Measurements from ENCODE around the gene LRRN2.

LRRN2 gene

DNA sequence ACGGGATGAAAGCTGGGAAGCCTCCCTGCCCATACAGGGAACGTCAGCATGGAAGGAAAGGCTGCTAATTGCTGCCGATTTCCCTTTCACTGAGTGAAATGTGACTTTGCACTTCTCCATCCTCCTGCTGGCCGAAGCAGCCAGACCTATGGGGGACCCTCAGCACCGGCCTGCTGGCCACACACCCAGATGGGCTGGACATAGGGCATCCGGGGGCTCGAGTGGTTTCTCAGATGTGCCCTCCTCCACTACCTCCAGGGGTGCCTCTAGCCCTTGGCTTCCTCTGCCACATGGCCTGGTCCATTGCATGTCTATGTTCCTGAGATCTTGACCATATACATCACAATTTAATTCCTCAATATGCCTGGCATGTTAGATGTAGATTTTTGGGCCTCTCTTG is 79.7 kb downstream of the LRRN2 start:
- no peak for DNase-seq (ENCODE audit: low read depth)
- TF ChIP-seq, protein P1, sequence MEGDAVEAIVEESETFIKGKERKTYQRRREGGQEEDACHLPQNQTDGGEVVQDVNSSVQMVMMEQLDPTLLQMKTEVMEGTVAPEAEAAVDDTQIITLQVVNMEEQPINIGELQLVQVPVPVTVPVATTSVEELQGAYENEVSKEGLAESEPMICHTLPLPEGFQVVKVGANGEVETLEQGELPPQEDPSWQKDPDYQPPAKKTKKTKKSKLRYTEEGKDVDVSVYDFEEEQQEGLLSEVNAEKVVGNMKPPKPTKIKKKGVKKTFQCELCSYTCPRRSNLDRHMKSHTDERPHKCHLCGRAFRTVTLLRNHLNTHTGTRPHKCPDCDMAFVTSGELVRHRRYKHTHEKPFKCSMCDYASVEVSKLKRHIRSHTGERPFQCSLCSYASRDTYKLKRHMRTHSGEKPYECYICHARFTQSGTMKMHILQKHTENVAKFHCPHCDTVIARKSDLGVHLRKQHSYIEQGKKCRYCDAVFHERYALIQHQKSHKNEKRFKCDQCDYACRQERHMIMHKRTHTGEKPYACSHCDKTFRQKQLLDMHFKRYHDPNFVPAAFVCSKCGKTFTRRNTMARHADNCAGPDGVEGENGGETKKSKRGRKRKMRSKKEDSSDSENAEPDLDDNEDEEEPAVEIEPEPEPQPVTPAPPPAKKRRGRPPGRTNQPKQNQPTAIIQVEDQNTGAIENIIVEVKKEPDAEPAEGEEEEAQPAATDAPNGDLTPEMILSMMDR (IDR thresholded peaks at IDR 0.05; ENCODE audit: low read length, missing control alignments) = no peak
- no peak overlapping the region for H3K4me3 ChIP-seq (replicated peaks; ENCODE audit: low read depth, low read length)

- TF ChIP-seq, protein P1 (IDR thresholded peaks at IDR 0.05; ENCODE audit: low read length, missing control alignments) = no peak
- DNase-seq (ENCODE audit: low read depth) = no peak
- H3K4me3 ChIP-seq (replicated peaks; ENCODE audit: low read depth, low read length) = no peak overlapping the region
These were observed 82.5 kb downstream of the LRRN2 start for GRCh38 chr1:204602871-204603542.

- DNase-seq (ENCODE audit: low read depth) = no peak
- TF ChIP-seq, protein P1 (IDR thresholded peaks at IDR 0.05; ENCODE audit: low read length, missing control alignments) = no peak
- H3K4me3 ChIP-seq (replicated peaks; ENCODE audit: low read depth, low read length) = no peak overlapping the region
These were observed 83.4 kb downstream of the LRRN2 start for GRCh38 chr1:204602111-204602579.

GRCh38 chr1:204600968-204601367 is 84.6 kb downstream of the LRRN2 start:
- TF ChIP-seq, protein P1 (IDR thresholded peaks at IDR 0.05; ENCODE audit: low read length, missing control alignments) = peak; percentile 13
- DNase-seq (ENCODE audit: low read depth) = no peak
- no peak overlapping the region for H3K4me3 ChIP-seq (replicated peaks; ENCODE audit: low read depth, low read length)

DNA sequence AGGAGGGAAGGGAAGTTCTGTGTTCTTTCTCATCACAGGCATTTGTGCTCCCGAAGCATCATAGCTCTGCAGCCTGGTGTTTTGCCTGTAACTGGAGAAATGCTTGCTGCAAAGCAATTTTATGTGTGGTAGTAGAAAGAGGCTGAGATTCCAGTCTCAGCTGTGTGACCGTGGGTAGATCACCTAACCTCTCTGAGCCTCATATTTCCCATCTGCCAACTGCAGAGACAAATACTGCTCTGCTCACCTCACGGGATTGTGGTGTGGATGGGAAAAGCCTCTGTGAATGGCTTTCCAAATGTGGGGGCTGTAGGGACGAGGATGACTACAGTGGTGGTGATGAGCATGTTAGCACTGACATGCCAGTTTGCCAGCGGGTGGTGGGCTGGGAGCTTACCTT is 85.3 kb downstream of the LRRN2 start:
- TF ChIP-seq, protein P1 (IDR thresholded peaks at IDR 0.05; ENCODE audit: low read length, missing control alignments) = no peak
- DNase-seq (ENCODE audit: low read depth) = no peak
- no peak overlapping the region for H3K4me3 ChIP-seq (replicated peaks; ENCODE audit: low read depth, low read length)

GRCh38 chr1:204599596-204599995 is 85.9 kb downstream of the LRRN2 start:
- no peak overlapping the region for H3K4me3 ChIP-seq (replicated peaks; ENCODE audit: low read depth, low read length)
- TF ChIP-seq, protein P1 (IDR thresholded peaks at IDR 0.05; ENCODE audit: low read length, missing control alignments) = no peak
- no peak for DNase-seq (ENCODE audit: low read depth)

GRCh38 chr1:204599098-204599497 is 86.4 kb downstream of the LRRN2 start:
- TF ChIP-seq, protein P1 (IDR thresholded peaks at IDR 0.05; ENCODE audit: low read length, missing control alignments) = no peak
- H3K4me3 ChIP-seq (replicated peaks; ENCODE audit: low read depth, low read length) = no peak overlapping the region
- no peak for DNase-seq (ENCODE audit: low read depth)

Measured in fibroblast of pulmonary artery (primary cell).